Epithelial cell of prostate (primary cell): Measurements from ENCODE around the gene TMPRSS13.
A peak's percentile ranks its signal among the peaks of the same experiment; 100 is the strongest.

ENCODE experiments used
- DNase-seq: peaks from one replicate; pipeline ENCODE4 v3.0.0-alpha.2; 2011; ENCODE audit warnings: low read depth, low spot score
- H3K27ac ChIP-seq: fragments of 450-650 bp; 2 replicates; pipeline ENCODE4 v1.5.1; 2017; ENCODE audit warnings: mild to moderate bottlenecking

The TMPRSS13 gene

DNA sequence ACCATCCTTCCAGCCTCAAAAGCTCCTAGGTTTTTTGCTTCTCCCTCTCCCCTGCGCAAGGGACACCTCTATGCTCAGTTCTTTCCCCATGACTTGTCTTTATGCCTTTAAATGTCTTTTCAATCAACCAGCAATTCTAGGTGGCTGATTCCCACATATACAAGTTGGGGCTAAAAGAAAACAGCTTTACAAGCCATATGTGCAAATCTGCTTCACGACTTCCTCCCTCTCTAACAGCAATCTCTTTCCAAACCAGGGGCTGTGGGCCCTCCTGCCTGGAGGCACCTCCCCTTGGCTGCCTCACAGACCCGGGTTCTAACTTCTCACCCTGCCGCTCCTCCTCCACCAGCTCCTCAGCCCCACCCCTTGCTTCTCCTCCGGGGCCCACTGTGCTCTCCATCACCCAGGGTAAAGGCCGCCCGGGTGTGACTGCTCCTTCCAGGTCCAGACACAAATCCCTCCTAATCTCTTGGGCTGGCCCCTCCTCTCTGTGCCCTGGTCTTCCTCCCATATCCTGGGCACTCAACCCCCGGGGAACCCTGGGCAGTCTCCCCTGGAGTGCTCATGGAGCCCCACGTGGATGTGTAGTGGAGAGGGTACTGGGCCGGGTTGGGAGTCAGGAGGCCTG, 14.1 kb downstream of the TMPRSS13 start:
- no peak for DNase-seq
- no peak overlapping the region for H3K27ac ChIP-seq

DNA sequence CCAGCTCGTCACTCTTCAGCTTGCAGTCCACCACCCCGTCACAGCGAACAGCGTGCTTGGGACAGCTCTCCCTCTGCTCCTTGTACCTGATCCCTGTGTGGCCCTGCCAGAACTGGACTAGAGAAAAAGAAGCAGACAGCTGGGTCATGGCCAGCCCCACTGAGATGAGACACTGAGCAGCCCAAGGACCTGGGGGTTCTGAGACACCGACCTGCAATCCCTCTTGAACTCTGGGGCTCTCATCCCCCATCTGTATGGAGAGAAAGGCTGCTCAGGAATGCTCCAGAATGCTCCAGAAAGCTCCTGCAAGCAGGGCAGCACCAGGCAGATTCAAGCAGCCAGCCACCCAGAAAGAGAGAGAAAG, 14.8 kb downstream of the TMPRSS13 start:
- DNase-seq = no peak
- H3K27ac ChIP-seq = no peak overlapping the region

DNA sequence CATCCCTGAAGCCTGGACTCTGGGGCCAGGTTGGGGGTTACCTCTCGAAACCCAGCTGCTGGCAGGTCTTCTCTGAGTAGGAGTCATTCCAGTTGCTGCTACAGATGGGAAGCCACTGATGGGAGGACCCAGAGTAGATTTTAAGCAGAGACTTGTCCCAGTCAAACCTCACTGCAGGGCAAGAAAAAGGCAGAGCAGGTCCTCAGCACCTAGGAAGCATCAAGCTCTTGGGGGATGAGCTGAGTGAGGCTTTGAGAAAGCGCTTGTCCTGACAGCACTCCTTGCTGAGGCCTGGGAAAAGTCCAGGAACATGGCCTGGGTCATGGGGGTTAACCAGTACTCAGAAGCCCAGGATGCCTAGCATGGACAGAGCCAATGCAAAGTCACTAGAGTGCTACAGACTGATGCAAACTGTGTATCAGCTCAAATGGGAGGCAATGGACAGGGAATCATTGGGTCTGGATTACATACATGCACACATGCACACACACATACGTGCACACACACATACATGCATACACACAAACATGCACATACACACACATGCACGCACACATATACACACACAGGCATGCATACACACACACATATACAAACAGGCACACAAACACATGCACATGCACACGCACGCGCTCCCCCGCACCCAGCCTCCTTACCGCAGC, 15.3 kb downstream of the TMPRSS13 start:
- no peak overlapping the region for H3K27ac ChIP-seq
- no peak for DNase-seq

DNA sequence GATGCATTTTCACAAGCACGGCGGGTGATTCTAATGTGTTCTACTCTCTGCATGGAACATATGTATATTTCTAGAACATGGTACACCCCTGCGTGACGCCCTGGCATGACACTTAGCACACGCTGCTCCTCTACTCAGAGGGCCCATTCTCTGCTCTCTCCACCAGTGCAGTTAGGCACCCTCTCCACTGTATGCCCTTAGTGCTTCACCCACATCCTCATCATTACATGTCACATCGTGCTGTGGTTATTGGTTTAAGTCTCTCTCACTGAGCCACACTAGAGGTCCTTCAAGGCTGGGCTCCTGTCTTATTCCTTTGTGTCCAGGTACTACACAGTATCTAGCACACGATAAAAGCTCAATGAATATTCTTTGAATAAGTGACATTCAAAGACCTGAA, 16.7 kb downstream of the TMPRSS13 start:
- DNase-seq = no peak
- H3K27ac ChIP-seq = no peak overlapping the region

DNA sequence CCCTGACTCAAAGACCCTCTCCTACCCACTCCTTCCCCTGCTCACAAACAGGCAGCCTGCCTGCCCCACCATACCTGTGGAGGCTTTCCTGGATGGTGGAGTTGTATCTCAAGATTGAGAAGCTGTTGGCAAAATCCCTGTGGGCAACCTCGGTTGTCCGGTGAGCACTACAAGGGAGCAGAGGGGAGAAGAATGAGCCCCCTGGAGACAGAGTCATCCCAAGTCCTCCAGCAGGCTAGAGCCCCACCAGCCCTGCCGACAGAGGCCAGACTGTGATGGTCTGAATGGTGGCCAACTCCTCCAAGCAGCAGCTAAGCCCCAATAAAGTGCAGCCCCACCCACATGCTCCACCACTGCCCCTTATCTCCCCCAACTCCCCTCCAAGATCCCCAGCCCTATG, 17.5 kb downstream of the TMPRSS13 start:
- no peak for DNase-seq
- H3K27ac ChIP-seq = no peak overlapping the region

DNA sequence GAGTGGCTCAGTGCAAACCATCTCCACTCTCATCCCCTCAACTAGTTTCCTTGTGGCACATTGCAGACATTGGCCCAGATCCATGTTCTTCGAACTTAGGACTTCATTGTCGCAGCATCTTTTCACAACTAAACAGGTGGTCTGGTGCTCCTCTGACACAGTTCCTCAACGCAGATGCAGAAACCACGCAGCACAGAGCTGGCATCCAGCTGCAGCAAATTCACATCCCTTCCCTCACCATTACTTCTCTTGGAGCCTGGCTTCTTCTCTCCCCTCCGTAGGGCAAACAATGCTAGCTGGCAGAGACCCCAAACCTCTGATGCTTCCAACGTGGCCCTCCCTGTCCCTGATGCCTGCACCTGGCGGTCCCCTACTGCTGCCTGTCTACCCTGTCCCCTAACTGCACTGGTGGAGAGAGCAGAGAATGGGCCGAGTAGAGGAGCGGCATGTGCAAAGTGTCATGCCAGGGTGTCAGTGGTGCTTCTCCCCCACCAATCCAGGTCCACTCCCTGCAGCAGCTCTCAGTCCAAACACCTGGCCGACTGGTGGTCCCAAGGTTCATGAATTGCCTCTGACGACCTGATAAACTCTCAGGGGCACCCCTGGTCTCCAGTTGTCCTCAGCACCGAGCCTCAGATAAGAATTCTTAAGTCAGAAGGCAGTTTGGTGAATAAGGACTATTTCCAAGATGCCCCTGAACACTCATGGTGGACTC, 18.1 kb downstream of the TMPRSS13 start:
- no peak overlapping the region for H3K27ac ChIP-seq
- no peak for DNase-seq

DNA sequence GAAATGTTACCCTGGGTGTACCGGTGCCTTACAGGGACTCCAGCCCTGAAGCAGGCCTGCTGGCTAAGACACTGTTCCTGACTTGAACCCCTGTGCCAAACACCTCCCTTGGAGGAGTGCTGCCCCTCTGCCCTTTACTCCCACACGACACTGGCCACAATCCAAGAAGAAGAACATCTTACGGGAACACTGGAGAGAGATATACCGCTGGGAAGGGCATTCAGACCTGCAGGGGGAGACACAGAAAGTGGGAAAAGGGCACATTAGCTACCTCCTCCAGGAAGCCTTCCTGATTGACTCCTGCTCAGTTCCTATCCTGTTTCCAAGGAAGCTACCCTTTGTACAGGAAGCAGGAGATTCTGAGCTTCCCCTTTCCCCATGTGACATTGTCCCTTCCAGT, 18.7 kb downstream of the TMPRSS13 start:
- DNase-seq = no peak
- no peak overlapping the region for H3K27ac ChIP-seq

DNA sequence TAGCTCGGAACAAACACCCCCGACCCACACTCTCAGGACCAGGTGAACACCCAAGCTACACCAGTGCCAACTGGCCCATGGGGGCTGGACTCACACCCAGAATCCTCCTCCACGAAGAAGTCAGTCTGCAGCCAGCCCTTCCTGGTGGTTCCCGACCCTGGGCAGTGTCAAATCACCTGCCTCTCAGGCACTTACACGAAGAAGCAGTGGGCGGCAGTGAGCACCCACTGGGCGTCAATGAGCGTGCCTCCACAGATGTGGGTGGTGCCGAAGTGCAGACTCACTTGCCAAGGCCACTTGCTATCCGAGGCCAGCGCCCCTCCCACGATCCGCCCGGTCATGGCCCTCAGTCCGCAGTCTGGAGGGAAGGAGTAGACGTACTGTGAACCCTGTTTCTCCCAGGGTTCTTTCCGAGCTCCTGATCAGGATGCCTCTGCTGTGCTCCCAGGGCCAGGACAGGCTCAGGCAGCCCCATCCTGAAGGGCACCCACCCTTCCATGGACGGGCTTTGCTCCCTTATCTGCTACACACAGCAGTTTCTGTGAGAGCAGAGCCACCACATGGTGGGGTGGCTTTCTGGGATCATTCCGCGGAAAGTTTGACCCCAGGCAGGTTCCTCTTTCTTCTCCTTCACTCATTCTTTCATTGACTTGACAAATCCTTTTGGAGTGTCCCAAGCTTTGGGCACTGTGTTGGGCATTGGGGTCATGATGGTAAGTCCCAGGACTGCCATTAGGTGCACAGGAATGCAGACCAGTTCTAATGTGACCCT, 19.4 kb downstream of the TMPRSS13 start:
- DNase-seq = no peak
- H3K27ac ChIP-seq = no peak overlapping the region

DNA sequence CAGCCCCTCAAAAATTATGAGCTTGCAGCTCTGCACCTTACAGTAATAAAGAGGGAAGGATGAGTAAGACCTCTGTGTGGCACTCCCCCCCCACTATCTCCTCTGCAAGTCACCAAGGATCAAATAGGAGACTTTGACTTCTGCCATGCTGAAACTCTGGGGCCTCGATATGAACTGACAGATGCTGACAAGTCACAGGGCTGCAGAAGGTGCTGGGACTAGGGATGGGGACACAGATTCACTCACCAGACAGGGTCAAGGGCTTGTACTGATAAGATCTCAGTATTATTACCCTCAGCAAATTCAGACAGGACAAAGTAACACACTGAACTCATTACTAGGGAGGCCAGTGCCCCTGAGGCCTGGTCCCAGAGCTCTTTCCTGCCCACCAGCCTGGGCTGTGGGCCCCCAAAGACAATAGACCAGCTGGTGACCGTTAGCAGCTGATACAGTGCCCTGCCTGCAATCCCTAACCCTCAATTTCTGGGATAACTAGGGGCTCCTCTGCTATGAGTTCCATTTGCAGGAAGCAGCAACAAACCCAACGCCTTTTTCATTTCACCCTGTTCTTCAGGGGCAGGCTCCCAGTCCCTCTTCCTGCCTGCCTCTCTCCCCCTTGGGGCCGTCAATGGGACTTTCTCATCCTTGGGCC, 20.1 kb downstream of the TMPRSS13 start:
- DNase-seq = no peak
- H3K27ac ChIP-seq = no peak overlapping the region

DNA sequence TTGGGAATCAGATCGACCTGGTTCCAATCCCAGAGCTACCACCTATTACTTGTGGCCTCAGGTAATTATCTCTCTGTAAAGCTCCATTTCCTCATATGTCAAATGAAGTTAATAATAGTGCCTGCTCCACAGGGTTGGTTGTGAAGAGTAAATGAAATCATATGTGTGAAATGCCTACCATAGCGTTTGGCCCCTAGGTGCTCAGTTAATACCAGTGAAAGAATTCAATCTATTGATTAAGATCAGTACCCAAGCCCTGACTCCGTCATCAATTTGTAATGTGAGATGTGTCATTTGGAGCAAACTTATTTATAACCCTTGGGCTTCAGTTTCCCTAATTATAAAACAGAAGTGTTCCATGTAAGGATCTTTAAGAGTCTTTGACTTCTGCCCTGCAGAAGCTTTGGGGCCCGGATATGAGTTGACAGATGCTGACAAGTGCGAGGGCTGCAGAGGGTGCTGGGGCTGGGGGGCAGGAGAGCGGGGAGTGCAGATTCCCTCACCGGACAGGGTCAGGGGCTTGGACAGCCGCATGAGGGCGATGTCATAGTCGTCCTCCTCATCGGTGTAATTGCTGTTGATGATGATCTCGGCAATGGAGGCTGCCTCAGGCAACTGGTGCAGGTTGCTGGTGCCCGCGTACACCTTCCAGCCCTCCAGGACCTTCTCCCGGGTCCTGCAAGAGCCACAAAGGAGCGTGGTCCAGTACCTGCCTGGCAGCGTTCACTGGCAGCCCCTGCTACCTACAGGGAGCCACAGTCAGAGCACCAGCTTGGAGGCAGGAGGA, 20.9 kb downstream of the TMPRSS13 start:
- no peak overlapping the region for H3K27ac ChIP-seq
- DNase-seq = no peak

DNA sequence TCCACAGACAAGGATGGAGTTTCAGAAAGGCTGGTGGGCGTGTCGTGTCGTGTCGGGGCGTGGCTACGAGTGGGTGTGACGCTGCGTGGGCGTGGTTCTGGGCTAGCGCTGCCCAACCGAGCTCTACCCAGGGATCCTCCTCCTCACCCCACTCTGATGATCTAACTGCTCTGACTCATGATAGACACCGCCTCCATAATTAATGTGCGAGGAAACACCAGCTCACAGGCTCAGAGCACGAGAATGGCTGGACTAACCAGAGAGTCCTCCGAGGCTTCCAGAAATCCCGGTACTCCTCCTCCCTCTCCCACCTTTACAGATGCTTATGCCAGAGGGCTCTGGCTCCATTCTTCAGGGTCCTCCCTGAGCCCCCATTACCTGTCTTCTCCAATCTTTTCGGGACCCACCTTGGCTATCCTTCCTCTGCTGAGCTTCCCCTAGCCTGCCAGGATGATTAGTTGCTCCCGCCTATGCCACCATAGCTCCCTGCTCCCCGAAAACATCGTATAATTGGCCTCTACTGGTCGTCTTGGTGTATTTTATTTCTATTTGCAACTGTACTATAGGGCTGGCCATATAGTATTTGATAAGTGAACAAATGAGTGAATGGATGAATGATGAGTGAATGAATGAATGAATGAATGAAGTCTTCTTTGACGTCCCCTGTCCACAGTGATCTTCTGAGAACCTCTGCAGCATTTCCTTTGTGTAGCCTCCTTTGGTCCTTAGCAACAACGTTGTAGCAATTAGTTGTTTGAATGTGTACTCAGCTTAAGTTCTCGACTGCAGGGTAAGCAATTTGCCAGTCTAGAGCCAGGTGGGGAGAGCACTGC, 21.7 kb downstream of the TMPRSS13 start:
- DNase-seq = peak; percentile 83
- H3K27ac ChIP-seq = peak overlapping the region; percentile 36

DNA sequence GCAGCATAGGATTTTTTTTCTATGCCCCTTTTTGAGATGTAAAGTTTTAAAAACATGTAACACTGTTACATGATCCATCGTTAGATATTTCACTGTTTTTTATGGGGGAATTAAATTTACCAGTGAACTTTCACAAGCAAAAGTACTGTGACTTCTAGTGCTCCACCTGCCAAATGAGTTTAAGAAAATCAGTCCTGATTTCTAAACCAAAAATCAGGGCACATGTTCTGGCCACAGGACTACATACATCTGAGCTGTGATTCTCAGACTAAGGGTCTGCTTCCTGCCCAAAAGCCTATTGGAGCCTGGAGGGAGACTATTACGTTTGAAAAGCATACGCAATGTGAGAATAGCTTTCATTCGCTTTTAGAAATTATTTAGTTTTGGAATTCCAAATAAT, 22.5 kb downstream of the TMPRSS13 start:
- no peak for DNase-seq
- H3K27ac ChIP-seq = no peak overlapping the region

DNA sequence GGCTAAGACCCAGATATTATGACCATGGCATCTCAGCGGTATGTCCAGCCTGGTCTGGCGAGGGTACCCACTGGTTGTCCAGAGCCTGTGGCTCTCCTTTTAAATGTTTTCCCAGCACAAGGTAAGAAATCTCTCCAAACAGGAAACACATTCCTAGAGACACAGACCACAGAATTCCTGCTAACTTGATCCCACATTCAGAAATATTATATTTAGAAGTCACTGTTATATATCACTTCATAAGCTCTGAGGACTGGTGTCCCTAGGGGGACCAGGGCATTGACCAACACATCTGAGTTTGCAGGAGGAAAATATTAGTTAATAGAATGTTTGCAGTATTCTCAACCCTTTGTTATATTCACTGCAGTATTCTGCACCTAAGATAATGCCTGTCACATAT, 23.1 kb downstream of the TMPRSS13 start:
- no peak for DNase-seq
- H3K27ac ChIP-seq = no peak overlapping the region

DNA sequence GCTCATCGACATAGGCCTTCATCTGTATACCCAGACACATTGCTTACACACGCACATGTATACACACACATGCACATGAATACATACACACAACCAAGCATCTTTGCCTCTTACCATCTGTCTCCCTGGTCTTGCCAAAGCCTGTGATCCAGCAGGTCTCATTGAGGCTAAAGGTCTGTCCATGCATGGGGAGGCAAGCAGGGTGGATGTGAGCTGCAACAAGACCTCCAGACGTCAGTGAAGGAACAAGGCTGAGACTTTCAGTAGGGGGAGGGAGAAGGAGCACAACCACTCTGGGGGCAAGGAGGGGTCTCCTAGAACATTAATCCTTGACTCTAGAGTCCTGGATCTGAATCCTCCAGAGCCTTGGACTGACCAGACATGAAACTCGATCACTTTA, 23.7 kb downstream of the TMPRSS13 start:
- H3K27ac ChIP-seq = no peak overlapping the region
- no peak for DNase-seq

DNA sequence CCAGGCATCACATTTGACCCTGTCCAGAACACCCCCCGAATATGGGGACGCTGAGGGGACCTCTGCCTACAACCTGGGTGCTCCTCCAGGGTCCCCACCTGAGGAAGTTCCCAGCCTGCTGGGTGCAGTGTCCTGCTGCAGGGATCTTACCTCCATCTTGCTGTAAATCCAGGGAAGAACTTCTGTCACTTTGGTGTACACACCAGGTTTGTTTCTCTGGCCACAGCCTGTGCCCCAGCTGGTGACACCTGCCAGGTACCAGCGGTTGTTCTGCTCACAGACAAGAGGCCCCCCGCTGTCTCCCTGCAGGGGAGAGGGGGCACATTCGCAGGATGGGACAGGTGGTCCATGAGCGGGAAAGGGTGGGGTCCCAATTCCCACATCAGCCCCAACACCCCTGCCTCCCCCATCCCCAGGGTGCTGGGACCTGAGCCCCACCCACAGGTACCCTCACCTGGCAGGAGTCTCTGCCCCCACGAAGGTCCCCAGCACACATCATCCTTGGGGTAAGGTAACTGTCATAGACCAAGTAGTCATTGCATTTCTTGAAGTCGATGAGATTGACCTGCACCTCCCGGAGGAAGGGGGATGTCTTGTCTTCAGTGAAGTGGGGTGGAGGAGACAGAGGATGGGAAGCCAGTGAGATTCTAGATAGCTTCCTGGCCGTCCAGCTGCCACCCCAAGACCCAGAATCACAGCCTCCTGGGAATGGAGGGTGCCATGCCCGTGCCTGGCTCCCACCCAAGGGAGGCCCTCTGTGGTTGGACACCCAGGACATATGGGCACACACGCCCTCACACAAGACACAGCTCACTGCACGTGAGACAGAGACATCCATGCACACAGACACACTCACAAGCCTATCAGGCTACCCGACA, 25.5 kb downstream of the TMPRSS13 start:
- no peak for DNase-seq
- no peak overlapping the region for H3K27ac ChIP-seq

DNA sequence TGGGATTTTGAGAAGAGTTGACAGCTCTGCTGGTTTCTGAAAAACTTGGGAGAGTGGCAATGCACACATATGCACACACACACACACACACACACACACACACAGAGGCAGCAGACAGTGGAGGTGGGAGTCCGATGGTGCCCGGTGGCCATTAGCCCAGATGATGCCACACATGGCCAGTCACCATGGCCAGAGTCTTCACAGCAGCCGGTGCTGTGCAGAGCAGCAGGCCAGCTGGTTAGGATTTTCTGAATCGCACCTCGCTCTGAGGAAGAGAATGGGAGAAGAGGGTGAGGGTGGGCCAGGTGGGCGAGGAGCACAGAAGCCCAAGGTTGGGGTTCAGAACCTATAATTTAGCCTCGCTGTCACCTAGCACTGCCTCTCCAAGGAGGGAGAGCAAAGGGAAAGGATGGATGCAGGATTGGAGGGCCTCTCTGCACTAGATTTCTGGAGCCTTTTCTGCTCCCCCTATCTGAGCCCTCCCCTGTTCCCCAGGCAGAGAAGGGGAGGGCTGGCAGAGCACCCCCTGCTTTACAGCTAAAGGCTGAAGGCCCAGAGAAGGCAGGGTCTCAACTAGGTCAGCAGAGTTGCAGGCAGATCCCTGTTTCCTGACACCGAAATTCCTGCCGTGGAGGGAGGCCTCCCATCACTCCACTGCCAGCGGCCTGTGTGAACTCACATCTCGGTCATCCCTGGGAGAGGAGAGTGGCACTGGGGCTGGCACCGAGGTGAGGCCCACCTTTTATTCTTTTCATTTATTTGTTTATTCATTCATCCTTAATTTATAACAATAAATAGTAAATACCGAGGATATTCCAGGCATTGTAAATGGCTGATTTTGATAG, 27.0 kb downstream of the TMPRSS13 start:
- no peak for DNase-seq

DNA sequence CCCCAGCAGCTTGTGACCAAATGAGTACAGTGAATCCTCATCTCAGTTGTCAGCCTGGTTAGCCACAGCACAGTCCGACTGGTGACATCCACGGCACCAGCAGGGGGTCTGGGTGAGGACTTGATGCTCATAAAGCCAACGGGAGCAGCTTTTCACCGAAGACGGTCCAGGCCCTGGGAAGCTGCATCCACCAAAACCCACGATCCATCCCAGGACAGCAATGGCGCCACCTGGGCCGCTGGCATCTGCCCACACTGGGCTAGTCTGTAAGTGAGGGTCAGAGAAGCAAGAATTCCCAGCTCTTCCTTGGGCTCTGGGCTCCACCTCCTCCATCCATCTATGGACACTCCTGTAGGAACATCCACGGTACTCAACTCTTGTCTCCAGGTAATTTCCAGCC, 27.6 kb downstream of the TMPRSS13 start:
- H3K27ac ChIP-seq = no peak overlapping the region
- DNase-seq = no peak

More for the DNA sequence above, 27.0 kb downstream of the TMPRSS13 start:
- H3K27ac ChIP-seq = no peak overlapping the region
